HG03066 (cell line): Measurements from ENCODE around the gene ANHX.
"Not testable (repeated sequence)": the region's sequence is repeated elsewhere in the genome, so short reads cannot be mapped to it uniquely, and the experiment has no call there.

ENCODE experiments used
- ATAC-seq: cut with Tn5 transposase; IDR thresholded peaks from one replicate; pipeline ENCODE4 v1.9.1; 2021; ENCODE audit warnings: low read depth; ENCODE audit not compliant: unreplicated experiment

The ANHX gene

GRCh38 chr12:133235401-133236112 is at the start of gene ANHX:
Gene ANHX (minus strand): TSS chr12:133235877. CDS start chr12:133234356, 1,521 bp downstream.
- no peak for ATAC-seq

GRCh38 chr12:133264668-133265067 is 29.0 kb upstream of the ANHX start:
- ATAC-seq: not testable (repeated sequence)

GRCh38 chr12:133264173-133264572 is 28.5 kb upstream of the ANHX start:
- ATAC-seq: no peak

GRCh38 chr12:133256321-133256720 is 20.6 kb upstream of the ANHX start:
- no peak for ATAC-seq

GRCh38 chr12:133255833-133256232 is 20.2 kb upstream of the ANHX start:
- not testable (repeated sequence) for ATAC-seq

GRCh38 chr12:133251732-133252131 is 16.1 kb upstream of the ANHX start:
- ATAC-seq: no peak

- ATAC-seq: no peak
Observed at GRCh38 chr12:133236556-133236955, 879 bp upstream of the ANHX start.

GRCh38 chr12:133236144-133236543 is 467 bp upstream of the ANHX start:
- ATAC-seq: no peak

- ATAC-seq: no peak
Observed at GRCh38 chr12:133234971-133235370, 706 bp downstream of the ANHX start.

GRCh38 chr12:133233993-133234564 is 1.6 kb downstream of the ANHX start:
- no peak for ATAC-seq

- no peak for ATAC-seq
Observed at GRCh38 chr12:133233006-133233405, 2.7 kb downstream of the ANHX start.

GRCh38 chr12:133231001-133231400 is 4.7 kb downstream of the ANHX start:
- ATAC-seq: no peak

GRCh38 chr12:133227281-133227852 is 8.3 kb downstream of the ANHX start:
- no peak for ATAC-seq

GRCh38 chr12:133226690-133227089 is 9.0 kb downstream of the ANHX start:
- ATAC-seq: no peak

GRCh38 chr12:133225527-133225926 is 10.2 kb downstream of the ANHX start:
- no peak for ATAC-seq

- ATAC-seq: no peak
Observed at GRCh38 chr12:133222211-133222610, 13.5 kb downstream of the ANHX start.

- no peak for ATAC-seq
Observed at GRCh38 chr12:133221241-133221640, 14.4 kb downstream of the ANHX start.

- no peak for ATAC-seq
Observed at GRCh38 chr12:133220521-133220920, 15.2 kb downstream of the ANHX start.

GRCh38 chr12:133217219-133217618 is 18.5 kb downstream of the ANHX start:
- ATAC-seq: no peak

GRCh38 chr12:133215724-133216123 is 20.0 kb downstream of the ANHX start:
- ATAC-seq: no peak

GRCh38 chr12:133206390-133206789 is 29.3 kb downstream of the ANHX start:
- ATAC-seq: no peak

GRCh38 chr12:133204264-133204603 is 31.4 kb downstream of the ANHX start:
- no peak for ATAC-seq
